Measurements from ENCODE around the gene VRTN. TPM values are rescaled to one million over a fixed set of nuclear protein-coding genes. Genes with fewer than 3 reads are reported as not detected.

VRTN gene
- polyA plus RNA-seq, 4 donors, result 0.24 to 0.85 TPM; not detected in 2

- DNase-seq (no peak), FAIRE-seq (no peak)
- no peak overlapping the region for H3K4me3 ChIP-seq (ENCODE audit: low read depth in 1 of 3, low read length in 3 of 3)
- 88 to 91% (median 90%) methylated on average over 12 of the region's 12 CpGs for WGBS, 3 donors
- peaks cover 0 to 16% (median 3%) of the 10 kb centered on the region in 3 donors for H3K27me3 ChIP-seq (ENCODE audit: control insufficient read depth in 3 of 3, insufficient read depth in 3 of 3, low read length in 3 of 3)
- H3K27ac ChIP-seq (ENCODE audit: low read depth in 1 of 3, low read length in 2 of 3), result no peak overlapping the region
- H3K36me3 ChIP-seq (ENCODE audit: control insufficient read depth in 3 of 3, insufficient read depth in 2 of 3, low read depth in 1 of 3, low read length in 3 of 3), result no peaks in the 10 kb centered on the region
- peaks cover 0 to 15% (median 6%) of the 10 kb centered on the region in 3 donors for H3K4me1 ChIP-seq (ENCODE audit: control insufficient read depth in 3 of 3, insufficient read depth in 2 of 3, low read depth in 1 of 3, low read length in 2 of 3)
- H3K9me3 ChIP-seq (ENCODE audit: control insufficient read depth in 2 of 2, insufficient read depth in 1 of 2, low read depth in 1 of 2, low read length in 1 of 2), result no peaks in the 10 kb centered on the region
These were observed 55.5 kb downstream of the VRTN start for GRCh38 chr14:74403619-74404417.

- H3K36me3 ChIP-seq (ENCODE audit: control insufficient read depth in 3 of 3, insufficient read depth in 2 of 3, low read depth in 1 of 3, low read length in 3 of 3), result no peaks in the 10 kb centered on the region
- no peak for DNase-seq
- no peak for FAIRE-seq
- H3K27ac ChIP-seq (ENCODE audit: low read depth in 1 of 3, low read length in 2 of 3), result no peak overlapping the region
- peaks cover 0 to 18% (median 3%) of the 10 kb centered on the region in 3 donors for H3K27me3 ChIP-seq (ENCODE audit: control insufficient read depth in 3 of 3, insufficient read depth in 3 of 3, low read length in 3 of 3)
- peaks cover 0 to 15% (median 6%) of the 10 kb centered on the region in 3 donors for H3K4me1 ChIP-seq (ENCODE audit: control insufficient read depth in 3 of 3, insufficient read depth in 2 of 3, low read depth in 1 of 3, low read length in 2 of 3)
- no peaks in the 10 kb centered on the region for H3K9me3 ChIP-seq (ENCODE audit: control insufficient read depth in 2 of 2, insufficient read depth in 1 of 2, low read depth in 1 of 2, low read length in 1 of 2)
- no peak overlapping the region for H3K4me3 ChIP-seq (ENCODE audit: low read depth in 1 of 3, low read length in 3 of 3)
- 73 to 75% (median 73%) methylated on average over 7 of the region's 7 CpGs for WGBS, 3 donors
These were observed 56.2 kb downstream of the VRTN start for GRCh38 chr14:74404435-74404834.

GRCh38 chr14:74405663-74406062, 57.4 kb downstream of the VRTN start:
- 67 to 81% (median 67%) methylated on average over 4 of the region's 4 CpGs for WGBS, 3 donors
- no peak overlapping the region for H3K4me3 ChIP-seq (ENCODE audit: low read depth in 1 of 3, low read length in 3 of 3)
- FAIRE-seq (no peak), DNase-seq (no peak)
- no peaks in the 10 kb centered on the region for H3K9me3 ChIP-seq (ENCODE audit: control insufficient read depth in 2 of 2, insufficient read depth in 1 of 2, low read depth in 1 of 2, low read length in 1 of 2)
- peaks cover 0 to 15% (median 6%) of the 10 kb centered on the region in 3 donors for H3K4me1 ChIP-seq (ENCODE audit: control insufficient read depth in 3 of 3, insufficient read depth in 2 of 3, low read depth in 1 of 3, low read length in 2 of 3)
- H3K27me3 ChIP-seq (ENCODE audit: control insufficient read depth in 3 of 3, insufficient read depth in 3 of 3, low read length in 3 of 3), result peaks cover 0 to 15% (median 3%) of the 10 kb centered on the region in 3 donors
- no peaks in the 10 kb centered on the region for H3K36me3 ChIP-seq (ENCODE audit: control insufficient read depth in 3 of 3, insufficient read depth in 2 of 3, low read depth in 1 of 3, low read length in 3 of 3)
- H3K27ac ChIP-seq (ENCODE audit: low read depth in 1 of 3, low read length in 2 of 3), result no peak overlapping the region

DNA sequence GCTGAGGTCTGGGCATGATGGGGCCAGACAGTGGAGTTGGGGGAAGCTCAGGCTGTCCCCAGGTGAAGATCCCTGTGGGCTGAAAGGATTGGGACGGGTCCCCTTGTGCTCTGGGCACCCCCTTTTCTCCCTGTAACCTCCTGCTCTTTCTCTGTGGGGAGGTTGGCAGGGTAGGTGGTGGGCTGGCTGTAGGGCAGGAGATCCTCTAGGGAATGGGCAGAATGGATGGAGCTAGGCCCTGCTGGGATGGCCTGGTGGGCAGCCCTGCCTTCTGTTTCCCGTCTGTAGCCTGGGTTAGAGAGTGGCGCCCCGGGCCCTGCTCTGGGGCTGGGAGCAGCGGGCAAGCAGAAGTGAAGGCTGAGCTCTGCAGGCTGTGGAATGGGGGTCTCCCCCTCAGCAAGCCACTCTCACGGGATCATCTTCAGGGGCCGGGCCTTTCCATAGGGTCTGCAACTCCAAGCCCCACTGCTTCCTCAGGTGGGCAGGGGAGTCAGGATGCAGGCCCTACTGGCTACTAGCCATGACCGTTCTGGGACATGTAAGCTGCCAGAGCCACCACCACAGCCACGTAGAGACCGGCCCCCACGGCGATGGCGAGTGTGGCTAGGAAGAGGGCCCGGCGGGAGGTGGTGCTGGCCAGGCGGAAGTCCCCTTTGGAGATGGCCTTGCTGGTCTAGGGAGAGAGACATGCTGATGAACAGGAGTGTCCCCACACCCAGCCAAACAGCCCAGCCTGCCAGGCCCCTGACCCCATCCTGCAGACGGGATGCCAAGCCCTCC, 58.9 kb downstream of the VRTN start:
- Histone ChIP-seq H3K36me3 (ENCODE audit: control insufficient read depth in 3 of 3, insufficient read depth in 2 of 3, low read depth in 1 of 3, low read length in 3 of 3) (no peaks in the 10 kb centered on the region), H3K4me3 (ENCODE audit: low read depth in 1 of 3, low read length in 3 of 3) (no peak overlapping the region), H3K9me3 (ENCODE audit: control insufficient read depth in 2 of 2, insufficient read depth in 1 of 2, low read depth in 1 of 2, low read length in 1 of 2) (no peaks in the 10 kb centered on the region), H3K4me1 (ENCODE audit: control insufficient read depth in 3 of 3, insufficient read depth in 2 of 3, low read depth in 1 of 3, low read length in 2 of 3) (peaks cover 0 to 3% (median 1%) of the 10 kb centered on the region in 3 donors), H3K27ac (ENCODE audit: low read depth in 1 of 3, low read length in 2 of 3) (no peak overlapping the region), H3K27me3 (ENCODE audit: control insufficient read depth in 3 of 3, insufficient read depth in 3 of 3, low read length in 3 of 3) (peaks cover 0 to 9% (median 3%) of the 10 kb centered on the region in 3 donors)
- 88 to 92% (median 89%) methylated on average over 16 to 17 of the region's 17 CpGs for whole genome bisulfite sequencing, 3 donors
- DNase-seq (no peak), FAIRE-seq (no peak)

DNA sequence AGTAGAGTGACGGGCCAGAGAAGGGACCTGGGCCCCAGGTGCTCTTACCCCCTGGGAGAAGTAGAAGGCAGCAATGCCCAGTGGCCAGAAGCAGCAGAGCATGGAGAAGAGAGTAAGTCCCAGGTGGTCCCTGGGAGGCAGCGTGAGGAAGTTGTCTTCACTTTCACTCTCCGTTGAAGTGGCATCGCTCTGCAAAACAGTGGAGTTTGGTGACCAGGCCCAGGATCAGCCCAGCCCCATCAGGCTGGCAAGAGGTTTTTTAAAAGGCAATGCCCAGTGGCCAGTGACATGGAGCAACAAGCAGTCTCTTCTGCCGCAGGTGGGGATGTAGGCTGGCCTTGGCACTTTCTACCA, 59.5 kb downstream of the VRTN start:
- WGBS, 3 donors, result 87 to 93% (median 92%) methylated on average over 5 of the region's 5 CpGs
- H3K4me1 ChIP-seq (ENCODE audit: control insufficient read depth in 3 of 3, insufficient read depth in 2 of 3, low read depth in 1 of 3, low read length in 2 of 3), result no peaks in the 10 kb centered on the region
- no peaks in the 10 kb centered on the region for H3K36me3 ChIP-seq (ENCODE audit: control insufficient read depth in 3 of 3, insufficient read depth in 2 of 3, low read depth in 1 of 3, low read length in 3 of 3)
- H3K4me3 ChIP-seq (ENCODE audit: low read depth in 1 of 3, low read length in 3 of 3), result no peak overlapping the region
- no peak overlapping the region for H3K27ac ChIP-seq (ENCODE audit: low read depth in 1 of 3, low read length in 2 of 3)
- no peaks in the 10 kb centered on the region for H3K9me3 ChIP-seq (ENCODE audit: control insufficient read depth in 2 of 2, insufficient read depth in 1 of 2, low read depth in 1 of 2, low read length in 1 of 2)
- no peak for DNase-seq
- FAIRE-seq, result no peak
- peaks cover 0 to 12% (median 3%) of the 10 kb centered on the region in 3 donors for H3K27me3 ChIP-seq (ENCODE audit: control insufficient read depth in 3 of 3, insufficient read depth in 3 of 3, low read length in 3 of 3)

DNA sequence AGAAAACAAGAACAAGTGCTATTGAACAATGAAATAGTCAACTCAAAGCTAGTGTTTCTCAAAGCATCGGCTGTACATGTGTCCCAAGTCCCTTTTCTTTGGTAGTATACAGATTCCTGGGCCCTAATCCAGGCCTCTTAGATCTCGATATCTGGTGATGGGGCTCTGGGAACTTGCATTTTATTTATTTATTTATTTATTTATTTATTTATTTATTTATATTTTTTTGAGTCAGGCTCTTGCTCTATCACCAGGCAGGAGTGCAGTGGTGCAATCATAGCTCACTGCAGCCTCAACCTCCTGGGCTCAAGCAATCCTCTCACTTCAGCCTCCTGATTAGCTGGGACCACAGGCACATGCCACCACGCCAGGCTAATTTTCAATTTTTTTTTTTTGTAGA, 60.6 kb downstream of the VRTN start:
- H3K27me3 ChIP-seq (ENCODE audit: control insufficient read depth in 3 of 3, insufficient read depth in 3 of 3, low read length in 3 of 3), result peaks cover 0 to 14% (median 3%) of the 10 kb centered on the region in 3 donors
- 83 to 86% (median 85%) methylated on average over 3 of the region's 3 CpGs for WGBS, 3 donors
- no peaks in the 10 kb centered on the region for H3K9me3 ChIP-seq (ENCODE audit: control insufficient read depth in 2 of 2, insufficient read depth in 1 of 2, low read depth in 1 of 2, low read length in 1 of 2)
- no peak for DNase-seq
- H3K4me1 ChIP-seq (ENCODE audit: control insufficient read depth in 3 of 3, insufficient read depth in 2 of 3, low read depth in 1 of 3, low read length in 2 of 3), result no peaks in the 10 kb centered on the region
- H3K4me3 ChIP-seq (ENCODE audit: low read depth in 1 of 3, low read length in 3 of 3), result no peak overlapping the region
- FAIRE-seq, result no peak
- no peak overlapping the region for H3K27ac ChIP-seq (ENCODE audit: low read depth in 1 of 3, low read length in 2 of 3)
- H3K36me3 ChIP-seq (ENCODE audit: control insufficient read depth in 3 of 3, insufficient read depth in 2 of 3, low read depth in 1 of 3, low read length in 3 of 3), result no peaks in the 10 kb centered on the region

DNA sequence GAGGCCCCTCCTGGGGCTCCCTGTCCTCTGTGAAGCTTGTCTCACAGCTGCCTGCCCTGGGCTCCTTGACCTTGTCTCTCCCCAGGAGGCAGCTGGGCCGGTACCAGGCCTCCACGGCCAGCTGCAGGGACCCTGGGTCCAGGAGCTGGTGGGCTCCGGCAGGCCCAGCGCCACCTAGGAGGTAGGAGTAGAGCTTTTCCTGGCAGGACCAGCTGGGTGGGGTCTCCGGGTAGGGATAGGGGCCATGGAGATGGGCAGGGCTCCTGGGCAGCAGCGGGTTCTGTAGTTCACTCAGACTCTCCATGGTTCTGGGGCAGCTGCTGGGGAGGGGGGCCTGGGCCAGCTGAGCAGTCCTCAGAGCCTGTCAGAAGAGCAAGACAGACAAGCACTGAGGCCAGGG, 61.2 kb downstream of the VRTN start:
- H3K36me3 ChIP-seq (ENCODE audit: control insufficient read depth in 3 of 3, insufficient read depth in 2 of 3, low read depth in 1 of 3, low read length in 3 of 3), result no peaks in the 10 kb centered on the region
- no peak for FAIRE-seq
- H3K4me1 ChIP-seq (ENCODE audit: control insufficient read depth in 3 of 3, insufficient read depth in 2 of 3, low read depth in 1 of 3, low read length in 2 of 3), result no peaks in the 10 kb centered on the region
- DNase-seq, result no peak
- H3K9me3 ChIP-seq (ENCODE audit: control insufficient read depth in 2 of 2, insufficient read depth in 1 of 2, low read depth in 1 of 2, low read length in 1 of 2), result no peaks in the 10 kb centered on the region
- no peak overlapping the region for H3K4me3 ChIP-seq (ENCODE audit: low read depth in 1 of 3, low read length in 3 of 3)
- WGBS, 3 donors, result 71 to 84% (median 81%) methylated on average over 4 to 6 of the region's 6 CpGs
- H3K27ac ChIP-seq (ENCODE audit: low read depth in 1 of 3, low read length in 2 of 3), result no peak overlapping the region
- peaks cover 0 to 15% (median 0%) of the 10 kb centered on the region in 3 donors for H3K27me3 ChIP-seq (ENCODE audit: control insufficient read depth in 3 of 3, insufficient read depth in 3 of 3, low read length in 3 of 3)

All from small intestine (tissue), 7 donors.